ENCODE measurements around the gene AGXT. TPM values are rescaled to one million over a fixed set of nuclear protein-coding genes. Genes with fewer than 3 reads are reported as not detected.

AGXT gene
- total and polyA plus RNA-seq, 2 of the 8 experiments (the other 6 are each of a cell fraction or from before 2014, with no cell fraction given): 0.03 TPM; not detected in 1

- TF ChIP-seq, protein P1, sequence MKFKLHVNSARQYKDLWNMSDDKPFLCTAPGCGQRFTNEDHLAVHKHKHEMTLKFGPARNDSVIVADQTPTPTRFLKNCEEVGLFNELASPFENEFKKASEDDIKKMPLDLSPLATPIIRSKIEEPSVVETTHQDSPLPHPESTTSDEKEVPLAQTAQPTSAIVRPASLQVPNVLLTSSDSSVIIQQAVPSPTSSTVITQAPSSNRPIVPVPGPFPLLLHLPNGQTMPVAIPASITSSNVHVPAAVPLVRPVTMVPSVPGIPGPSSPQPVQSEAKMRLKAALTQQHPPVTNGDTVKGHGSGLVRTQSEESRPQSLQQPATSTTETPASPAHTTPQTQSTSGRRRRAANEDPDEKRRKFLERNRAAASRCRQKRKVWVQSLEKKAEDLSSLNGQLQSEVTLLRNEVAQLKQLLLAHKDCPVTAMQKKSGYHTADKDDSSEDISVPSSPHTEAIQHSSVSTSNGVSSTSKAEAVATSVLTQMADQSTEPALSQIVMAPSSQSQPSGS (IDR thresholded peaks at IDR 0.05; ENCODE audit: low read length): no peak
- peak in 2 of 3 experiments; percentile 88 to 94; a peak in 3 of 4 replicates for TF ChIP-seq CTCF (IDR thresholded peaks at IDR 0.05; ENCODE audit: control extremely low read depth in 1 of 3, insufficient read depth in 1 of 3, low read depth in 1 of 3, low read length in 3 of 3)
- no peak for TF ChIP-seq RFX5 (IDR thresholded peaks at IDR 0.05; ENCODE audit: borderline replicate concordance, low read depth, low read length)
- TF ChIP-seq RAD21 (IDR thresholded peaks at IDR 0.05 in 1 of 2, conservative IDR thresholded peaks at IDR 0.05 in 1 of 2; ENCODE audit: low read depth in 2 of 2, low read length in 2 of 2): peak; percentile 87 to 90
These were observed 45.4 kb downstream of the AGXT start (continued) for GRCh38 chr2:240913810-240914644.

Data from H1 (cell line).